SJCRH30 (cell line): ENCODE results near the gene SLC19A1. TPM values are rescaled to one million over a fixed set of nuclear protein-coding genes. Genes with fewer than 3 reads are reported as not detected.

Experiments used
- DNase-seq, 2 experiments: peaks; one replicate each; pipeline ENCODE4 v3.0.0-alpha.2; 2015 to 2020
- H3K27ac ChIP-seq: fragments of 250-450 bp; sonication (Bioruptor Pico); 2 replicates; pipeline ENCODE4 v1.5.1; 2020; ENCODE audit warnings: mild to moderate bottlenecking, moderate library complexity
- H3K27me3 ChIP-seq: fragments of 250-450 bp; sonication (Bioruptor Pico); 2 replicates; pipeline ENCODE4 v1.5.1; 2020; ENCODE audit warnings: mild to moderate bottlenecking, moderate library complexity
- H3K36me3 ChIP-seq: fragments of 250-450 bp; sonication (Bioruptor Pico); 2 replicates; pipeline ENCODE4 v1.5.1; 2020; ENCODE audit warnings: mild to moderate bottlenecking, moderate library complexity
- H3K4me1 ChIP-seq: fragments of 250-450 bp; sonication (Bioruptor Pico); 2 replicates; pipeline ENCODE4 v1.5.1; 2020; ENCODE audit warnings: mild to moderate bottlenecking, moderate library complexity
- H3K4me3 ChIP-seq: fragments of 250-450 bp; sonication (Bioruptor Pico); 2 replicates; pipeline ENCODE4 v1.5.1; 2020; ENCODE audit warnings: mild to moderate bottlenecking, moderate library complexity
- H3K9me3 ChIP-seq: fragments of 250-450 bp; sonication (Bioruptor Pico); replicated peaks from 2 replicates; pipeline ENCODE4 v1.5.1; 2020; ENCODE audit warnings: mild to moderate bottlenecking, moderate library complexity
- total RNA-seq: library from RNA; depleted of rRNA; stranded (reverse); fragments of >200 nt; shearing (Covaris generic); gene quantifications from 2 replicates; pipeline ENCODE4 v1.2.3, GENCODE V29; 2014; rRNA removed

SLC19A1 gene
- total RNA-seq, 1 experiment from 2014 or later = 27.6 TPM

DNA sequence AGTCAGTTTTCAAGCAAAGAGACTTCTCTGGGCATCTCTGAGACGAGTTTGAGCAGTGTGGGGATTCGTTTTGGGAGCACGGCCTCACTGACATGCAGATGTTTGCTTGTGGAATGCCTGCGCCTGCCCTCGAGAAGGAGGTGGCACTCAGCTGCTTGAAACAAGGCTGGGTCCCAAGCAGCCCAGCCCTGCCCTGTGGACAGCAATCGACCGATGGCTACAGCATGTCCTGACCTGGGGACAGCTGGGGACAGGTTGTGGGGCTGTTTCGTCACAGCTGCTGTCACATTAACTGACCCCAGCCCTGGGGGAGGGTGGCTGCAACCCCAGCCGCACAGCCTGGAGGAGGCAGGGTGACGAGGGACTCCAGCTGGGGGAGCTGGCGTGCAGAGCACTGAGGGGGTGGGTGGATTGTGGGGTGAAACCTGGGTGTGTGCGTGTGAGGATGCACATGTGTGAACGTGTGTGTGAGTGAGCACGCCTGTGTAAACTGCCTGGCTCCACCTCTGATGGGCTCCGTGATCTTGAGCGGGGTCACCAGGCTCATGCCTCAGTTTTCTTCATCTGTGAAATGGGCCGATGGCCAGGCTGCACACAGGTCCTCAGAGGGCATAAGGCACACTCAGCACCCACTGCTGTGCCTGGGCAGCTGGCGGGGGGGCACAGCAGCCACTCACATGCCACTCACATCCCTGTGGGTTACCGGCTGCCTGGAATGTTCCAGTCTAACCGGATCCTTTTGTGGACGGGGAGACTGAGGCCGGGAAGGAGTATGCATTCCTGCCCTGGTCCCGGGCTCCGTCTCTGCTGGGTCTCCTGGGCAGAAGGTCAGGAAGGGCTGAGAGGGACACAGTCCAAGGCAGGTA, 87.9 kb downstream of the SLC19A1 start:
- no peaks in the 10 kb centered on the region for H3K27me3 ChIP-seq
- 0 out of 2 replicates have a peak, but pooled peaks cover 6% of the 10 kb centered on the region for H3K9me3 ChIP-seq
- peaks cover 10% of the 10 kb centered on the region for H3K4me1 ChIP-seq
- H3K36me3 ChIP-seq = no peaks in the 10 kb centered on the region
- no peak overlapping the region for H3K27ac ChIP-seq
- no peak overlapping the region for H3K4me3 ChIP-seq
- no peak for DNase-seq

DNA sequence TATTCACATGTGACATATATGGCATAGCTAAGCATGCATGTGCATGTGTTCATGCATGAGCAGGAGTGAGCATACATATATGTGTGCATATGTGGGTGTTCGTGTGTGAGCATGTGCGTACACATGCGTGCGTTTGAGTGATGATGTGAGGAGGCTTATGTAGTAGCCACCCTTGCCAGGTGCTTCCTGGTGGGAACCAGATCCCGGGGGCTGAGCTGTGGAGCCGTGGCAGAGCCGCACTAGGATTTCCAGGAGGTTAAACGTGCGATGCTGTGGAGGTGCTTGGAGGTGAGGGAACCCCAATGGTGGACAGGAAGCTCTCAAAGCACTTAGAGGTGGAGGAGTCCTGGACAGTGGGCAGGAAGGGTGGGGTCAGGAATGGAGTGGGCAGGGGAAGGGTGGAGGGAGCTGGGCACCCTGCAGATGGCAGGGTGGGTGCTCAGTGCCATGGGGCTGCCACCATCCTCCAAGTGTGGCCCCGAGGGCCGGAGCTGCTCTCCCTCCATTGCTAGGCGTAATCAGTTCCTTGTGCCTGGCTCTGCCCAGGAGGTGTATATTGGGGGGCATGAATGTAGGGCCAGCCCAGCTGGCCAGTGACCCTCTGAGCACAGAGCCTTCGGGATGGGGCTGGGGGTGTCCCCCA, 88.8 kb downstream of the SLC19A1 start:
- peaks cover 8% of the 10 kb centered on the region for H3K4me1 ChIP-seq
- no peak overlapping the region for H3K4me3 ChIP-seq
- no peak for DNase-seq
- H3K27me3 ChIP-seq = no peaks in the 10 kb centered on the region
- H3K27ac ChIP-seq = no peak overlapping the region
- H3K9me3 ChIP-seq = 0 out of 2 replicates have a peak, but pooled peaks cover 6% of the 10 kb centered on the region
- H3K36me3 ChIP-seq = no peaks in the 10 kb centered on the region

DNA sequence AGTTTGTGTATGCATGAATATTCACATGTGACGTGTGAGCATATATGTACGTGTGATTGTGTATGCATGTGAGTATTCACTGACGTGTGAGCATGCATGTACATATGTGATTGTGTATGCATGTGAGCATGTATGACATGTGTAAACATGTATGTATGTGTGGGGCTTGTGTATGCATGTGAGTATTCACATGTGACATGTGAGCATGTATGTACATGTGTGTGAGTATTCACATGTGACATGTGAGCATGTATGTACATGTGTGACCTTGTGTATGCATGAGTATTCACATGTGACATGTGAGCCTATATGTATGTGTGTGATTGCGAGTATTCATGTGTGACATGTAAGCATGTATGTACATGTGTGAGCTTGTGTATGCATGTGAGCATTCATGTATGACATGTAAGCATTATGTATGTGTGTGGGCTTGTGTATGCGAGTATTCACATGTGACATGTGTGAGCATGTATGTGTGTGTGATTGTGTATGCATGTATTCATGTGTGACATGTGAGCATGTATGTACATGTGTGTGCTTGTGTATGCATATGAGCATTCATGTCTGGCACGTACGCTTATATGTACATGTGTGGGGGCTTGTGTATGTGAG, 89.4 kb downstream of the SLC19A1 start:
- H3K27ac ChIP-seq = no peak overlapping the region
- no peak for DNase-seq
- H3K27me3 ChIP-seq = no peaks in the 10 kb centered on the region
- H3K36me3 ChIP-seq = no peaks in the 10 kb centered on the region
- H3K4me1 ChIP-seq = peaks cover 6% of the 10 kb centered on the region
- 0 out of 2 replicates have a peak, but pooled peaks cover 6% of the 10 kb centered on the region for H3K9me3 ChIP-seq
- no peak overlapping the region for H3K4me3 ChIP-seq

DNA sequence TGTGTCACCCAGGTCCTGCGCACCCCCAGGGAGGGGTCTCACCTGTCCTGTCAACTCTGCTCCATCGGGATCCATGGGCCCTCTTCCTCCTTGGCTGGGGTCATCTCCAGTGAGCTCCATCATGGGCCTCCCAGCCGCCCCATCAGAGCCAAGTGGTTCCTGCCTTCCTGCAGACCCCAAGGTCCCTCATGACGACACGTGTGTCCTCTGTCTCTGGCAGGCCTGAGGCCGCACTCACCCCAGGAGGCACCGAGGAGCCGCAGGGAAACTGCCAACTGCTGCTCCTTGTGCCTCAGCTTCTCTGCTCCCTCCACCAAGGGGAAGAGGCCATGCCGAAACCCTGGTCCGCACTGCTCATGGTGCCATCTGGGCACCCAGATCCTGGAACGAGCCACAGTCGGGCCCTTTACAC, 90.5 kb downstream of the SLC19A1 start:
- H3K36me3 ChIP-seq = no peaks in the 10 kb centered on the region
- H3K27ac ChIP-seq = no peak overlapping the region
- peaks cover 8% of the 10 kb centered on the region for H3K9me3 ChIP-seq
- H3K4me1 ChIP-seq = no peaks in the 10 kb centered on the region; the same call in 1 of the 2 replicates
- H3K4me3 ChIP-seq = no peak overlapping the region
- no peak for DNase-seq
- H3K27me3 ChIP-seq = no peaks in the 10 kb centered on the region

DNA sequence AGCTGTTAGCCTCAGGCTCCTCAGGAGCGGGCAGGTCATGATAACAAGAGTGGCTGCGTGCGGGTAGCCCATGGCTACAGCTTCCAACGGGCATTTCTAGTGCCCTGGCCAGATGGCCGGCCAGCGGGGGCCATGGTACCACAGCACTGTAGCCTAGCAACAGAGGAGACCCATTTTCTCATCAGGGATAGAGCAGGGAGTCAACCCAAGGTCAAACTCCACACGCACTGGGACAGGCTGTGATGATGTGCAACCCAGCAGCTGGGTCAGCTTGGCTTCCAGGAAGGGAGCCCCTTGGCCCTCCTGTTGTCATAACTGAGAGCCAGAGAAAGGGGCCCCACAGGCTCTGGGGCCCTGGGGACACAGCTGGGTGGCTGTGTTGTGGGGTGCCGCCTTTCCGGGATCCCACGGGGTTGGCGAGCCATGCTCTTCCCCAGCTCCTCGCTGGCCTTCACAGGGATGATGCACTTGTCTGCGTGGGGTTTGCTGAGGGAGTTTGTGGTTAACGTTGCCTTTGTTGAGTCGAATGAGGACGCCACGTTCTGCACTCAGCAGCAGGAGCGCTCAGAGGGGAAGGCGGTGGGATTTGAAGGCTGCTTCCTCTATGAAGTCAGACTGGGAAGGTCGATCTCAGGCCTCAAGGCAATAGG, 91.0 kb downstream of the SLC19A1 start:
- H3K27me3 ChIP-seq = no peaks in the 10 kb centered on the region
- H3K4me3 ChIP-seq = no peak overlapping the region
- no peak overlapping the region for H3K27ac ChIP-seq
- H3K36me3 ChIP-seq = no peaks in the 10 kb centered on the region
- H3K9me3 ChIP-seq = peaks cover 14% of the 10 kb centered on the region
- no peaks in the 10 kb centered on the region; the same call in 1 of the 2 replicates for H3K4me1 ChIP-seq
- no peak for DNase-seq

DNA sequence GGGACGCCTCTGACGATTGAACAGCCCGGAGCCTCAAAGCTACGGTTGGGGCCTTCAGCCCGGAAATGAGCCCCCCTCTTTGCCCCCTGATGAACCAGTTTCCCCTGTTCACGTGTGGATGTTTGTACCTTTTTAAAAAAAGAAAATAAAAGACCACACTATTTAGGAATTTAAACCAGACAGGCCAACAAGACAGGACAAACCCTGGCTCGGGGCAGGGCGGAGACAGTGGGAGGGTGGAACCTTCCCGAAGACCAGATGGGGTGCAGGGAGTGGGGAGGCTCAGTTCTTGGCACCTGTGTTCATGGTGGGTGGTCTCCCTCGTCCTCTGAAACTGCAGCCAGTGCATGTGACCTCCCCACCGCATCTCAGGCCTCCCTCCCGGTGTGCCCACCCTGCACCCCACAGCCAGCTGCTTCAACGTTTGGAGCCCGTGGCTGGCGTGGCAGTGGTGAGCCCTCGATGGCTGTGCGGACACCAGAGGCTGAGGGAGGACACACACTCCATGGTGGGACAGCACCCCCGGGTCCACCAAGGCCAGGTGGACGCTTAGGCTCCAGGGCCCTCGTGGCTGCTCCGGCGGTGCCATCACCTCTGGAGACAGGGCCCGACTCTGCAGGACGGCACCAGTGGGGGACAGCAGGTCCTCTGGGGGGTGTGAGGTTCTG, 91.7 kb downstream of the SLC19A1 start:
- Histone ChIP-seq H3K36me3 (no peaks in the 10 kb centered on the region), H3K4me1 (no peaks in the 10 kb centered on the region; the same call in 1 of the 2 replicates)
- no peak for DNase-seq

DNA sequence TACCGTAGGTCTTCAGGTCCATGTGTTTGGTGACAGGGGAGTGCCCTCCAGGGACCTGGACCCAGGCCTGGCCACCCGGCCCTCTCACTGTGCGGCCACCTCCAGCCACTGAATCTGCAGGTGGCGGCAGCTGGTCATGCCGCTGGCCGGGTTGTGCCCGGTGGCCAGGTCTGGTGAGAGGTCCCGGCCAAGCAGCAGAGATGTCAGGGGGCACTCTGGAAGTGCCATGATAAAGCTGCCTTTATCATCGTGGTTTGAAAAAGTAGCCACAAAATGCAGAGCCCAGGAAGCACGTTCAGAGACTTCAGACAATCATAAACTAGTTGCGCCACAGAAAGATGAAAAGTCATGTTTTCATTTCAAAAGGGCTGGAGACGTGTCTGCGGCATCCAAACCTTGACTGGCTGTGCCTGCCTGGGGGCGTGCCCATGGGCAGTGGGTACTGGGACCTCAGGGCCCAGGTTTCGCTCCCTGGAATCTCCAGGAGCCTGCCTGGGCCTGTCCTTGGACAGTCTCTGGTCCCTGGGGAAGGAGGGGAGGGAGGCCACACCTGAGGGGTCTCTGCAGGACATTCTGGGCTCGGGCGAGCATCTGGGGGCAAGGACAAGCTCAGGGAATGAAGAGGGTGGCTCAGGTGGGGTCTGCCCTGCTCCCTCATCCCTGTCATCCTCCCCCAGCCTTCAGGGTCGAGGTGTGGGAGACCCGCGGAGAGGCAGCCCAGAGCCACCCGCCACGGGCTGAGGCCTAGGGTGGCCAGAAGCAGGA, 92.4 kb downstream of the SLC19A1 start:
- Histone ChIP-seq H3K27ac (no peak overlapping the region), H3K9me3 (peaks cover 14% of the 10 kb centered on the region), H3K4me1 (no peaks in the 10 kb centered on the region; the same call in 1 of the 2 replicates), H3K27me3 (no peaks in the 10 kb centered on the region), H3K4me3 (no peak overlapping the region), H3K36me3 (no peaks in the 10 kb centered on the region)
- no peak for DNase-seq

More for the DNA sequence above, 91.7 kb downstream of the SLC19A1 start:
- no peak overlapping the region for H3K27ac ChIP-seq
- no peaks in the 10 kb centered on the region for H3K27me3 ChIP-seq
- H3K4me3 ChIP-seq = no peak overlapping the region
- peaks cover 14% of the 10 kb centered on the region for H3K9me3 ChIP-seq

DNA sequence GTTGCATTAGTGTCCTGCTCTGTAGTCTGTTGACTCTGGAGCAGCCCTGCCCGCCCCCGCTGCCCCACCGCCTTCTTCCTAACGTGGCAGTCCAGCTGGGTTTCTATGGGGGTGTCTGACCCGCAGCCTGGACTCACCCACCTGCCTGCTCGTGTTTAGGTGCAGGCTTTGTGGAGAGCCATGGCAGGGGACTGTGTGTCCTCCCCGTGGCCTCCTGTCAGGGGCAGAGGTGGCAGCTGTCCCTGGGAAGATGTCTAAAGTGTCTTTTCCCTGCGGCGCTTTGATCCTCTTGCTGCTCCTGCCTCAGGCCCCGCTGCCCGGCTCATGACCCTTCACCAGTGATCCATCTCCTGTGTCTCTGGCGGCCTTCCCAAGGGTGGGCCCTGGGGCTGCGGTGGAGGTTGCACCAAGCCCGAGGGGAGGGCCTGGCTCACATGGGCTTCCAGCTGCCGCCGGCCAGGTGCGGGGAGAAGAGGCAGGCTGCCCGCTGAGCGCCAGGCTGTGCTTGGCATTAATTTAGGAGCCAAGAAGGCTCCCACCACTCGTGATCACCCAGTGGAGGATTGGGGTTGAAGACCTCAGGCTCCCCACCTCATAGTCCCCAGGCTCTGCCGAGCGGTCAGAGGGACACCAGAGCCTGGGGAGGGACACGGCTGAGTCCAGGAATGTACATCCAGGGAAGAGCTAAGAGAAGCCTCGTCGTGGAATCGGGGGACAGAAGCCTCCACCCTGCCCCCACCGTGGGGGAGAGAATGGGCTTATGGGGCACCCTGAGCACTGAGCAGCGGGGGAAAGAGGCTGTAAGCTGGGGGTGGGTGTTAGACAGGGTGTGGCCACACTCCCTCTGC, 93.2 kb downstream of the SLC19A1 start:
- Histone ChIP-seq H3K27me3 (no peaks in the 10 kb centered on the region), H3K36me3 (no peaks in the 10 kb centered on the region), H3K4me1 (no peaks in the 10 kb centered on the region; the same call in 1 of the 2 replicates), H3K27ac (no peak overlapping the region), H3K9me3 (peaks cover 14% of the 10 kb centered on the region), H3K4me3 (no peak overlapping the region)
- peak; percentile 58 to 72 for DNase-seq

DNA sequence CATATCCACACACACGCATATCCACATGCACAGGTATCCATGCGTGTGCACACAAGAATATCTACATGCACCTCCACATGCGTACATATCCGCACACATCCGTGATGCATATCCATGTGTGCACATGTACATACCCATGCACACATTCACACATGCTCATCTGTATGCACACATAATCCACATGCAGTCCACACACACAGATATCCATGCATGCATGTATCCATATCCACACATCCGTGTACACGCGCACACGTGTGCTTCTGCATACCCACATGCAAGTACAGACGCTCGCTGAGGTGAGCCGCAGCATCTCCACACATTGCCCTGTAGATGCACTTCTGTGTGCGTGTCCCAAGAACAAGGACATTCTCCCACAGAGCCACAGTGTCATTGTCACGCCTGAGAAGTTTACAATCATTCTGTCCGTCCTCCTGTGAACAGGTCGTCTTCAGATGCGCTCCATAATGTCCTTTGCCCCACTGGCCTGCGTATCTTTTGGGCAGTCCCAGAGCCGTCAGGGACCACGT, 93.9 kb downstream of the SLC19A1 start:
- Histone ChIP-seq H3K27me3 (no peaks in the 10 kb centered on the region), H3K9me3 (peaks cover 14% of the 10 kb centered on the region), H3K4me3 (no peak overlapping the region), H3K4me1 (no peaks in the 10 kb centered on the region; the same call in 1 of the 2 replicates), H3K36me3 (no peaks in the 10 kb centered on the region), H3K27ac (no peak overlapping the region)
- no peak for DNase-seq

Other genes starting within 250 kb of the SLC19A1 start
- gene COL18A1, start 137.3 kb downstream of the SLC19A1 start, total RNA-seq = 18.5 and 19.5 TPM in 2 replicates
- gene PCBP3, start 101.3 kb upstream of the SLC19A1 start, total RNA-seq = not detected in 2 replicates